ENCODE data around the gene UTS2R. TPM values are rescaled to one million over a fixed set of nuclear protein-coding genes. Genes with fewer than 3 reads are reported as not detected.

UTS2R gene
- total RNA-seq, 1 donor from 2014 or later, result not detected

DNA sequence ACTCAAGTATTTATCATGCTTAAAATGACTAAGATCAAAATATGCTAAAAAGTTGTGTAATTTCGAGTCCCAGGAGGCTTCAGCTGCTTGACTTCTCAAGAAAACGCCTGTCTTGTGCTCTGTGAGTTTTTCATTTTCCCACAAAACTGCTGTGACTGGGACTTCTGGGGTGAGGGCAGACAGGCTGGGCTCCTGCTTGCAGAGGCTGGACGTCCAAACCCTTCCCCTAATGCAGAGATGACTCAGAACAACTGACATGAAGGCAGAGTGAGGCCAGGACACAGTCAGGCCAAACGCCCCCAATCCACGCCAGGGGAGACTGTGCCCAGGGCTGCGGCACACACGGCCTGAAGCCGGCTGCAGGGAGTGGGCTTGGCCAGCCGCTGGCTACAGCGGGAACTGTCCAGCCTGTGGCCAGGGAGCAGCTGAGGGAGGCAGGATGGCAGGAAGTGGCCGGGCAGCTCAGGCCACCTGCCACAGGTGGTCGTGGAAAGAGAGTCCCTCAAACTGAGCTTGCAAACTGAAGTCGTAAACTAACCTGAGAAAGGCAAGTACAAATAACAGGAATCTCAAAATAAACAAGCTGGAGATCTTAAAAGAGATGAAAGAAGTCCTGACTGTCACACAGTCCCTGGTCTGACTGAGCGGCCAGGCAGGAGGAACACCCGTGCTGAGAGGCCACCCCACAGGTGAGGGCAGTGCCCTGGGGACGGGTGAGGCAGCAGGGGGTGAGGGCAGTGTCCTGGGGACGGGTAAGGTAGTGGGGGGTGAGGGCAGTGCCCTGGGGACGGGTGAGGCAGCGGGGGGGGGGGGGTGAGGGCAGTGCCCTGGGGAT is 25.3 kb downstream of the UTS2R start:
- Mint-ChIP-seq H3K4me3 (no peak overlapping the region), H3K4me1 (ENCODE audit: low read depth) (peaks cover 13% of the 10 kb centered on the region), H3K27ac (no peak overlapping the region), H3K27me3 (ENCODE audit: insufficient read depth) (no peaks in the 10 kb centered on the region), H3K36me3 (ENCODE audit: low read depth) (peaks cover 11% of the 10 kb centered on the region), H3K9me3 (no peaks in the 10 kb centered on the region)
- intact Hi-C loops (cut with micrococcal nuclease), result no loop called here
- DNase-seq (ENCODE audit: low spot score), result no peak

DNA sequence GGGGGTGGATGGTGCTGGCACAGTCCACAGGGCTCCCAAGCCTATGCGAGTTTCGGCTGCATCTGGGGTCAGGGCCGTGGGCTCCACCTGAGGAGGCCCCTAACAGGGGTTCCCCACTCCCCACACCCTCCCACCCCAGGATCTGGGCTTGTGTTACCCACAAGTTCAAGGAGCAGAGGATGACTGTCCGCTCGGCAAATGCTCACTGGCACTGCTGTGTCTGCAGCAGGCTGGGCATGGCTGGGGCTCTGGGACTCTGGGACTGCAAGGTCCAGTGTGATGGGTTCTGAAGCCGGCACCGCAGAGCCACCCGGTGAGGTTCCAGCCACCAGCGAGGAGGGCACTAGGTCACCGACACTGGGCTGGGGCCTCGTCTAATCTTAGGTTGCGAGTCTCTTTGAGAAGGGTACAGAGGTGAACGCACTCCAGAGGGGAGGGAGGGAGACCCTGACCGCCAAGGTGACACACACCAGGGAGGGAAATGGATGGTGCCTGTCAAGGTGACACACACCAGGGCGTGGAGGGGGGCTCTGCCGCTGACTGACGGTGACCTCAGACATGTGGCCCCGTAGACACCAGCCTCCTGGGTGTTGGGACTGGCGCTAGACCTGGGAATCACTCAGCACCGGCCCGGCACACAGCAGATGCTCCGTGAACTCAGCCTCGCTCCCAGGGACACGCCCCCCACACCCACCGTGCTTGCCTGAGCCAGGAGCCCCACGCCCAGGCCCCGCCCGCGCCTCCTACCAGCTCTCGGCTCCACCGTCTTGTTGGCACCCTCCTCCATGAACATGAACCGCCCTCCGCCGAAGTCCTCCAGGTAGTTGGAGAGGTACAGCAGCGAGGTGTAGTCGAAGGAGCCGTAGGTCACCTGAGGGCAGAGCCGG is 26.1 kb downstream of the UTS2R start:
- Mint-ChIP-seq H3K9me3 (no peaks in the 10 kb centered on the region), H3K4me3 (no peak overlapping the region), H3K27me3 (ENCODE audit: insufficient read depth) (no peaks in the 10 kb centered on the region), H3K4me1 (ENCODE audit: low read depth) (peaks cover 15% of the 10 kb centered on the region), H3K36me3 (ENCODE audit: low read depth) (peaks cover 13% of the 10 kb centered on the region), H3K27ac (no peak overlapping the region)
- DNase-seq (ENCODE audit: low spot score), result no peak
- intact Hi-C loops (cut with micrococcal nuclease), result no loop called here

DNA sequence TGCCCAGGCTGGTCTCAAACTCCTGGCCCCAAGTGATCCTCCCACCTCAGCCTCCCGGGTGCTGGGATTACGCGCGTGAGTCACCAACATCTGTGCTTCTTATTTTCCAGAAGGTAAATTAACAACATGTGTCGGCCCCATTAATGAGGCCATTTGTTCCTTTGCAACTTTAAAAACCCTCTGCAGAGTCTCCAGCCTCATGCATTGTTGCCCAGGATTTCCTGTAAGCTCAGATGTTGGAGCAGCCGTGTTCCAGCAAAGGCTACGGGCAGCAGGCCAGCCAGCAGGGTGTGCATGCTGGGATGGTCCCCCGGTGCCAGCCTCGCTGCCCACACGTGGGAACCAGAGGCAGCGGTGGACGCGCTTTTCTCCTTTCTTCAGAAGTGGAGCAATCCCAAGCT is 27.5 kb downstream of the UTS2R start:
- Mint-ChIP-seq H3K27ac (no peak overlapping the region), H3K4me3 (no peak overlapping the region), H3K27me3 (ENCODE audit: insufficient read depth) (no peaks in the 10 kb centered on the region), H3K4me1 (ENCODE audit: low read depth) (peaks cover 20% of the 10 kb centered on the region), H3K36me3 (ENCODE audit: low read depth) (peaks cover 20% of the 10 kb centered on the region), H3K9me3 (no peaks in the 10 kb centered on the region)
- intact Hi-C loops (cut with micrococcal nuclease), result no loop called here
- DNase-seq (ENCODE audit: low spot score), result no peak

DNA sequence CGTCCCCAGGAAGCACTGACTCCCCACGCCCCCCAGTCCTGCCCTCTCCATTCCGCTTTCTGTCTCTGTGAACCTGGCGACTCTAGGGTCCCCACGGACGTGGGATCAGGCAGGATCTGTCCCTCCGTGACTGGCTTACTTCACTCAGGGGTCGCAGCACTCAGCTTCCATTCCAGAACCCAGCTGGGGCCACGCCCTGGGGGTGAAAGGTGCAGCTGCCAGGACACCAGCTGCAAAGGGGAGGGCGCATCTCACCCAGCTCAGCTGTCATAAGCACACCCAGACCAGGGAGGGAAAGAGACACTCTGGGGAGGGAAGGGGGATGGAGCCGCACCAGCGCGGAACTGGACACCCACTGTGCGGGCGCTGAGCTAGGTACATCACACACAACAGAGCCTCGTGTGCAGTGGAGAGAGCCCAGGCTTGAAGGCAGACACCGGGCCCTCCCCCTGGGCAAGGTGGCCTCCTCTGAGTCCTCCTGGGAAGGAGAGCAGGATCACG is 28.1 kb downstream of the UTS2R start:
- Mint-ChIP-seq H3K4me1 (ENCODE audit: low read depth) (peaks cover 20% of the 10 kb centered on the region), H3K27me3 (ENCODE audit: insufficient read depth) (no peaks in the 10 kb centered on the region), H3K27ac (no peak overlapping the region), H3K9me3 (no peaks in the 10 kb centered on the region), H3K36me3 (ENCODE audit: low read depth) (peaks cover 20% of the 10 kb centered on the region), H3K4me3 (no peak overlapping the region)
- intact Hi-C loops (cut with micrococcal nuclease), result no loop called here
- no peak for DNase-seq (ENCODE audit: low spot score)

DNA sequence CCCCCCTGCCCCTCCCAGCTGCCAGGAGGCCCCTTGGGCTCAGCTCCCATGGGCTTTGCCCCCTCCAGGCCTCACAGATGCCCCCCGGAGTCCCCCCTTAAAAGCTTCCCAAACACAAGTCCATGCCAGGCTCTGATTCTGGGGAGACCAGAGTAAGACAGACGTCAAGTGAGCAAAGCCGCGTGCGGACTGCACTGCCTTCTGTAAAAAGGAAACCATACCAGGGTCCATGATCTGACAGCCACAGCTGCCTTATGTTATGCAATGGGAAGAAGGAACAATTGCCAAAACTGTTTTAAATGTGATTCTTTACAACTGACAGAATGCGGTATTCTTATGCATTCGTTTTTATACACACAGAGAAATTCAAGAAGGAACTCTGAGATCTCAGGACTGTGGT is 28.6 kb downstream of the UTS2R start:
- Mint-ChIP-seq H3K4me1 (ENCODE audit: low read depth) (peaks cover 20% of the 10 kb centered on the region), H3K9me3 (no peaks in the 10 kb centered on the region), H3K27ac (no peak overlapping the region), H3K27me3 (ENCODE audit: insufficient read depth) (no peaks in the 10 kb centered on the region), H3K36me3 (ENCODE audit: low read depth) (peaks cover 21% of the 10 kb centered on the region), H3K4me3 (no peak overlapping the region)
- no peak for DNase-seq (ENCODE audit: low spot score)
- intact Hi-C loops (cut with micrococcal nuclease), result no loop called here

DNA sequence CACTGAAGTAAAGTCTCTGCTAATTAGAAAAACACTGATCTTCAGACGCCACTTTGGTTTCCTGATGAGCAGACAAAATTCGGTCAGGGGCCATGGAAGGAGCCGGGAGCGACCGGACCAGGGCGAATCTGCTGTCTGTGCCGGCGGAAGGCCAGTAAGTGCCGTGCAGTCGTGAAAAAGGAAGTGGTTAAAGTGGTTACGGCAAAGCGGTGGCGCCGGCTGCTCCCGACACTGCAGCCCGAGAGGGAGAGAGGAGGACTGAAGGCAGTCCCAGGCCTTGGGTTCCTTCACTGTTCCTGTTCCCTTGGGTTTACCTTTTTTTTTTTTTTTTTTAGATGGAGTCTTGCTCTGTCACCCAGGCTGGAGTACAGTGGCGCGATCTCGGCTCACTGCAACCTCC is 29.3 kb downstream of the UTS2R start:
- H3K27ac Mint-ChIP-seq, result peak overlapping the region; percentile 69
- DNase-seq (ENCODE audit: low spot score), result peak; percentile 62
- peaks cover 20% of the 10 kb centered on the region for H3K4me1 Mint-ChIP-seq (ENCODE audit: low read depth)
- no peaks in the 10 kb centered on the region for H3K27me3 Mint-ChIP-seq (ENCODE audit: insufficient read depth)
- no peaks in the 10 kb centered on the region for H3K9me3 Mint-ChIP-seq
- peak overlapping the region; percentile 78 for H3K4me3 Mint-ChIP-seq
- peaks cover 22% of the 10 kb centered on the region for H3K36me3 Mint-ChIP-seq (ENCODE audit: low read depth)
- intact Hi-C loops (cut with micrococcal nuclease), result no loop called here

DNA sequence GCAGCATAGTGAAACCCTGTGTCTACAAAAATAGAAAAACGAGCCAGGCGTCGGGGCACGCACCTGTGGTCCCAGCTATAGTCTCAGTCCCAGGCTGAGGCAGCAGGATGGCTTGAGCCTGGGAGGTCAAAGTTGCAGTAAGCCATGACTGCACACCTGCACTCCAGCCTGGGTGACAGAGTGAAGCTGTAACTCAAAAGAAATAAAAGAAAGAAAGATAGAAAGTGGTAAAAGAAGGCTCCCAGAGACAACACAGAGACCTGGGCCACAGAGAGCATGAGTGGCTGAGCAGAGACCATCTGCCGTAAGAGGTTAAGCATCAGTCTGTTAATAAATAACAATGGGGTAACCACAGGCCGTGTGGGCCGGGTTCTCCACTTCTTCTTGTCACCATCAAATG is 31.3 kb downstream of the UTS2R start:
- peaks cover 20% of the 10 kb centered on the region for H3K4me1 Mint-ChIP-seq (ENCODE audit: low read depth)
- no peak overlapping the region for H3K27ac Mint-ChIP-seq
- H3K36me3 Mint-ChIP-seq (ENCODE audit: low read depth), result peaks cover 27% of the 10 kb centered on the region
- no peak overlapping the region for H3K4me3 Mint-ChIP-seq
- H3K27me3 Mint-ChIP-seq (ENCODE audit: insufficient read depth), result no peaks in the 10 kb centered on the region
- intact Hi-C loops (cut with micrococcal nuclease), result no loop called here
- no peak for DNase-seq (ENCODE audit: low spot score)
- H3K9me3 Mint-ChIP-seq, result no peaks in the 10 kb centered on the region

DNA sequence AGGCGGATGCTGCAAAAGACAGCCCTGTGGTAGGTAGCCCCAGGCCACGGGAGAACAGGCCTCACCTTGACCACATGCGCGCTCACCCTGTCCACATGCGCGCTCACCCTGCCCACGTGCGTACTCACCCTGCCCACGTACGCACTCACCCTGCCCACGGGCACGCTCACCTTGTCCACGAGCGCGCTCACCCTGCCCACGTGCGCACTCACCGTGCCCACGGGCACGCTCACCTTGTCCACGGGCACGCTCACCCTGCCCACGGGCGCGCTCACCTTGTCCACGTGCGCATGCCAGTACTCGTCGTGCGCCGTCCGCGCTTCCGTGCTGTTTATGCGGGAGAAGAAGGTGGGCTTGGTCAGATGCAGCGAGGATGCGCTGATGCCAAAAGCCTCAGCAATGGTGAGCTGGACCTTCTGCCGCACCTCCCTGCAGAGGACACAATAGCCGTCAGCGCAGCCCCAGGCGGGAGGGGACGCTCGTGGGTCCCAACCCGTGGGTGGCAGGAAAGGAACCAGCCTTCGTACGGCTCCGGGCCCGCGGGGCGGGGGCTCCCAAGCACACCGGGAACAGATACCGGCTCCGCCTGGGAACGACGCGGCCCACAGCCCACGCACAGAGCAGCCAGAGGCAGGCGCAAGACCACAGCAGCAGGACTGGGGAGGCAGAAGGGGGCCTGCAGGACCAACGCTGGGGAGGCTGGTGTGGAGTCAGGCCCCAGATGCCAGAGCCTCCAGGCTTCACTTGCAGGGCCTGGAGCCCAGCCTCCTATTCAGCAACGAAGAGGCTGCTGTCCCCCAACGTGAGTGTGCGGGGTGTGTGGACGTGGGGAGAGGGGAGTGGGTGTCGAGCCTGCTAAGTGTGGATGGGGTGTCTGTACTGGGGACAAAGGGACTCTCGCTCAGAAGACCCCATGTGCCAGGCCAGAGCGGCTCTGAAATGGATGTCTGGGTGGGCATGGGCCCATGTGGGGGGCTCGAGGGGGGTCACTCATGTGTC is 32.4 kb downstream of the UTS2R start:
- intact Hi-C loops (cut with micrococcal nuclease), result no loop called here
- no peak for DNase-seq (ENCODE audit: low spot score)
- Mint-ChIP-seq H3K4me3 (no peak overlapping the region), H3K27me3 (ENCODE audit: insufficient read depth) (no peaks in the 10 kb centered on the region), H3K36me3 (ENCODE audit: low read depth) (peaks cover 27% of the 10 kb centered on the region), H3K4me1 (ENCODE audit: low read depth) (peaks cover 20% of the 10 kb centered on the region), H3K27ac (no peak overlapping the region), H3K9me3 (no peaks in the 10 kb centered on the region)

DNA sequence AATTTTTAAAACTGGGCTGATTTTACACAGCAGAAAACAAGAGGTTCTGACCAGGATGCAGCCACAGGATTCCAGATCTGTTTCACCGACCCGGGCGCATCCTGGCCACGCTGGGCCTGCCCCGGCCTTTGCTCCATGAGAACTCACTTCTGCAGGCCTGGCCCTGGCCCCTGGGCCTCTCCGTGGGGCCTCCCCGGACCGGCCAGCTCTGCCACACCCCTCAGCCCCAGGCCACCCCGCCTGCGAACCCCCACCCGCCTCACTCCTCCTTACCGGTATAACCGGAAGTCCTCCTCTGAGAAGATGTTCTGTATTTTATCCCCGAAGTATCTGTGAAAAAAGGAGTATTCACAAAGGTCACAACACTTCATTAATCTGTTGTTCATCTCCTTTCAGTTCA is 33.5 kb downstream of the UTS2R start:
- Mint-ChIP-seq H3K27me3 (ENCODE audit: insufficient read depth) (no peaks in the 10 kb centered on the region), H3K36me3 (ENCODE audit: low read depth) (peaks cover 23% of the 10 kb centered on the region), H3K4me1 (ENCODE audit: low read depth) (peaks cover 19% of the 10 kb centered on the region), H3K27ac (no peak overlapping the region), H3K4me3 (no peak overlapping the region), H3K9me3 (no peaks in the 10 kb centered on the region)
- no peak for DNase-seq (ENCODE audit: low spot score)
- intact Hi-C loops (cut with micrococcal nuclease), result no loop called here

DNA sequence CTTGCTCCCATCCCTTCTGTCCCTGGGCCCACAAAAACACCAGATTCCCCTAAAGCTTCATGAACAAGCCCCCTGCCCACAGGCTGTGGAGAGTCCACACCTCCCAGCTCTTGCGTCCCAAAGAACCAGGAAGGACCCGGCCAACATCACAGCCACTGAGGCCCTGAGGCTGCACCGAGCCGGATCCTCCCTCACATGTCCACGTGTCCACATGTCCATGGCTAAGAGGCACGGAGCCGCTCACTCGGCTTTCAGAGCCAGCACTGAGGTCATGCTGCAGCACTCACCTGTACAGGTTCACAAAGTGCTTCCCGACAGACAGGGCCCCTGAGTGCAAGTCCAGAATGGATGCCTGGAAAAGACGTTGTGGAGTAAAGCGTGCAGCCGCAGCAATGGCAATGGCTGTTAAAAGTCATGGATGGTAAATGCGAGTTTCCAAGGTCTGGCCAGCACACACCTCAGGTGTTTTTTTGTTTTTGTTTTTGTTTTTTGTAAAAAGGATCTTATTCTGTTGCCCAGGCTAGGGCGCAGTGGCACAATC is 34.6 kb downstream of the UTS2R start:
- intact Hi-C loops (cut with micrococcal nuclease), result no loop called here
- no peaks in the 10 kb centered on the region for H3K27me3 Mint-ChIP-seq (ENCODE audit: insufficient read depth)
- peaks cover 18% of the 10 kb centered on the region for H3K36me3 Mint-ChIP-seq (ENCODE audit: low read depth)
- H3K9me3 Mint-ChIP-seq, result no peaks in the 10 kb centered on the region
- no peak overlapping the region for H3K27ac Mint-ChIP-seq
- DNase-seq (ENCODE audit: low spot score), result no peak
- H3K4me1 Mint-ChIP-seq (ENCODE audit: low read depth), result peaks cover 9% of the 10 kb centered on the region
- no peak overlapping the region for H3K4me3 Mint-ChIP-seq

DNA sequence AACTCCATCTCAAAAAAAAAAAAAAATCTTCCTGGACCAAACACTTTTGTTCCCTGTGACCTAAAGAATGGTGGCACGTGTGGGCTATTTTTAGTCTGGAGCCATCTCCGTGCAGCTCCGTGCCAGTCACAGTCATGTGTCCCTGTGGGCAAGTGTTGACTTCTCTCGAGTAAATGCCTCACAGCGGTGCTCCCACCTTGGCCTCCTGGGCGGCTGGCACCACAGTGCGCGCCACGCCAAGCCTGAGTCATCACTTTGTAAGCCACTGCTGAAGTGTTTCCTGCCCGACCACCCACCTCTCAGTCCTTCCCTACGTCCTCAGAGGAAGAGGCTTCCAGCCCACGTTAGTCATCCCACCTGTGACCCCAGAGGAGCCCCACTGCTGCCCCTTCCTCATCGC is 35.7 kb downstream of the UTS2R start:
- peaks cover 5% of the 10 kb centered on the region for H3K4me1 Mint-ChIP-seq (ENCODE audit: low read depth)
- DNase-seq (ENCODE audit: low spot score), result no peak
- intact Hi-C loops (cut with micrococcal nuclease), result no loop called here
- H3K9me3 Mint-ChIP-seq, result no peaks in the 10 kb centered on the region
- no peak overlapping the region for H3K27ac Mint-ChIP-seq
- peaks cover 15% of the 10 kb centered on the region for H3K36me3 Mint-ChIP-seq (ENCODE audit: low read depth)
- H3K4me3 Mint-ChIP-seq, result no peak overlapping the region
- H3K27me3 Mint-ChIP-seq (ENCODE audit: insufficient read depth), result no peaks in the 10 kb centered on the region

DNA sequence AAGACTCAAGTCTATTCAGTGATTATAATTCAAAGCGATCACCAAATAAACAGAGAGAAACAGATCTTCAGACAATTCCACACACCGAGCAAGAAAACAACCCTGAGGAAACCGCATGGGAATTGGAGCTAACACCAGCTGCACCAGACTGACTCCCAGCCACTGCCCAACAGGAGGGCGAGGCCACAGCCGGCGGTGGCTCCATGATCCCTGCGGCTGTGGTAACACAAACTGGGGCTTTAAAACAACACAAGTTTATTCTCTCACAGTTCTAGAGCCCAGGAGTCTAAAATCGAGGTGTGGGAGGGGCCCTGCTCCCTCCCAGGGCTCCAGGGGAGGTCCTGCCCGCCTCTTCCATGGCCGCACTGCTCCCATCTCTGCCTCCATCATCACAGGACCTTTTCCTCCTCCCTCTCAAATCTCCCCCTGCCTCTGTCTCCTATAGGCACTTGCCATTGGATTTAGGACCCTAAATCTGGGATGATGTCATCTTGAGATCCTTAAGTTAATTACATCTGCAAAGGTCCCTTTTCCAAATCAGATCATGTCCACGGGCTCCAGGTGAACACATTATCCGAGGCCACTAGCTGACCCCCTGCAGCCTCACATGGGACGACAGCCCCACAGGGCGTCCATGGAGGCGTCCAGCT is 36.8 kb downstream of the UTS2R start:
- intact Hi-C loops (cut with micrococcal nuclease), result no loop called here
- no peaks in the 10 kb centered on the region for H3K9me3 Mint-ChIP-seq

More for the DNA sequence above, 36.8 kb downstream of the UTS2R start:
- Mint-ChIP-seq H3K27ac (no peak overlapping the region), H3K4me1 (ENCODE audit: low read depth) (no peaks in the 10 kb centered on the region), H3K36me3 (ENCODE audit: low read depth) (peaks cover 14% of the 10 kb centered on the region), H3K4me3 (no peak overlapping the region), H3K27me3 (ENCODE audit: insufficient read depth) (no peaks in the 10 kb centered on the region)
- DNase-seq (ENCODE audit: low spot score), result no peak

Data from activated T-helper 1 cell treated with anti-CD3 and anti-CD28 coated beads, Interleukin-12 subunit alpha, Interleukin-12 subunit beta, Interleukin-2, Interleukin-4 antibody, amounts not matched to agents 30 ng/mL and 10 ng/mL and 1 ng/mL, durations not matched to agents 14 hours and 24 hours and 36 hours (primary cell).